Loucy (cell line): ENCODE measurements around the gene FHIT.

ENCODE experiments used
- CTCF ChIP-seq: fragments of 200-600 bp; sonication (generic); conservative IDR thresholded peaks from 2 replicates; pipeline ENCODE4 v1.5.1; 2014; ENCODE audit warnings: mild to moderate bottlenecking, antibody characterized with exemption, low read length
- EZH2phosphoT487 ChIP-seq: fragments of 200-600 bp; IDR thresholded peaks from 2 replicates; pipeline ENCODE4 v1.6.1; 2018; ENCODE audit warnings: antibody characterized with exemption, mild to moderate bottlenecking, moderate library complexity, borderline replicate concordance

GRCh38 chr3:60989626-60990441, 261.4 kb downstream of the FHIT start:
- TF ChIP-seq CTCF (no peak), EZH2phosphoT487 (no peak)
